A673 (cell line): ENCODE data around the gene PMEL. TPM values are rescaled to one million over a fixed set of nuclear protein-coding genes. Genes with fewer than 3 reads are reported as not detected.

Source experiments
- BruUV-seq: library from RNA; stranded (reverse); fragments of 400-500 nt; replicated peaks from 2 replicates; lab custom pipeline; 2021; lab: Mats Ljungman, UMichigan
- CTCF ChIA-PET: fragments of 300-600 bp; sonication (Branson Sonifier 250); formaldehyde crosslinking; loops from one replicate; lab custom pipeline; 2022; ENCODE audit warnings: antibody characterized with exemption; lab: Charles Lee
- POLR2A ChIA-PET: fragments of 300-600 bp; sonication (Branson Sonifier 250); formaldehyde crosslinking; loops from one replicate; lab custom pipeline; 2022; ENCODE audit warnings: antibody characterized with exemption; ENCODE audit not compliant: low non-redundant PET; lab: Charles Lee
- DNase-seq: peaks from one replicate; pipeline ENCODE4 v3.0.0-alpha.2; 2015; ENCODE audit warnings: low spot score
- H3K27ac ChIP-seq: fragments of 200-600 bp; sonication (generic); 2 replicates; pipeline ENCODE4 v1.5.1; 2016; ENCODE audit warnings: mixed run types, low read depth, mild to moderate bottlenecking, mixed read lengths, antibody characterized with exemption, low read length; ENCODE audit not compliant: poor library complexity, severe bottlenecking
- H3K27me3 ChIP-seq: fragments of 200-600 bp; sonication (generic); replicated peaks from 2 replicates; pipeline ENCODE4 v1.6.1; 2017; ENCODE audit warnings: mixed run types, low read depth, mild to moderate bottlenecking, mixed read lengths, antibody characterized with exemption, low read length; ENCODE audit not compliant: insufficient read depth, poor library complexity
- H3K36me3 ChIP-seq: fragments of 200-600 bp; sonication (generic); 2 replicates; pipeline ENCODE4 v1.6.1; 2016; ENCODE audit warnings: mixed run types, mild to moderate bottlenecking, mixed read lengths, antibody characterized with exemption, low read length; ENCODE audit not compliant: insufficient read depth, poor library complexity, severe bottlenecking
- H3K4me1 ChIP-seq: fragments of 200-600 bp; sonication (generic); 2 replicates; pipeline ENCODE4 v1.6.1; 2017; ENCODE audit warnings: mixed run types, mild to moderate bottlenecking, mixed read lengths, antibody characterized with exemption, low read length; ENCODE audit not compliant: insufficient read depth, poor library complexity, severe bottlenecking
- H3K4me3 ChIP-seq: fragments of 200-600 bp; sonication (generic); 2 replicates; pipeline ENCODE4 v1.5.1; 2016; ENCODE audit warnings: low read depth, mixed run types, mild to moderate bottlenecking, mixed read lengths, low read length; ENCODE audit not compliant: poor library complexity, severe bottlenecking
- H3K9me3 ChIP-seq: fragments of 200-600 bp; sonication (generic); 2 replicates; pipeline ENCODE4 v1.6.1; 2016; ENCODE audit warnings: mixed run types, low read depth, mild to moderate bottlenecking, mixed read lengths, antibody characterized with exemption, low read length; ENCODE audit not compliant: poor library complexity, severe bottlenecking
- CTCF ChIP-seq: fragments of 300-800, 200-600 bp; sonication (generic); conservative IDR thresholded peaks from 2 replicates; pipeline ENCODE4 v1.5.1; 2017; ENCODE audit warnings: low read depth, mild to moderate bottlenecking, antibody characterized with exemption, low read length, moderate library complexity, mixed read lengths
- EZH2 ChIP-seq: fragments of 200-600 bp; sonication (generic); IDR thresholded peaks from 2 replicates; pipeline ENCODE4 v1.6.1; 2017; ENCODE audit warnings: borderline replicate concordance, low read depth, mild to moderate bottlenecking, mixed read lengths, antibody characterized with exemption, low read length; ENCODE audit not compliant: poor library complexity, severe bottlenecking
- intact Hi-C: fragments of 100-400 bp; cut with micrococcal nuclease; formaldehyde crosslinking; loops from one replicate; pipeline ENCODE4 v1.10.0; 2022; ENCODE audit not compliant: unreplicated experiment
- total RNA-seq: library from RNA; stranded (reverse); gene quantifications from 2 replicates; pipeline ENCODE4 v1.2.3, GENCODE V29; 2021

PMEL gene
- total RNA-seq, 1 experiment from 2014 or later: 1.2 TPM

GRCh38 chr12:55972456-55972855 is 6.6 kb upstream of the PMEL start:
- Histone ChIP-seq H3K27ac (peak overlapping the region; percentile 69), H3K4me3 (peak overlapping the region; percentile 92)
- POLR2A ChIA-PET: interaction anchor here (0.6 kb wide), 1 partner anchor 473 kb away, joined by 3 read pairs; no protein-coding TSS in a partner anchor

GRCh38 chr12:55972042-55972441 is 6.2 kb upstream of the PMEL start:
- peaks cover 26% of the 10 kb centered on the region for H3K36me3 ChIP-seq
- BruUV-seq: no TSS peak
- H3K4me3 ChIP-seq: no peak overlapping the region
- no peak for DNase-seq
- peak overlapping the region; percentile 33 for H3K27ac ChIP-seq
- H3K27me3 ChIP-seq: no peaks in the 10 kb centered on the region
- H3K4me1 ChIP-seq: peaks cover 22% of the 10 kb centered on the region
- TF ChIP-seq EZH2 (no peak), CTCF (no peak)
- H3K9me3 ChIP-seq: no peaks in the 10 kb centered on the region
- intact Hi-C loops: no loop called here
- ChIA-PET POLR2A (interaction anchor here (0.6 kb wide), 1 partner anchor 474 kb away, joined by 3 read pairs; no protein-coding TSS in a partner anchor), CTCF (interaction anchor here (0.6 kb wide), 1 partner anchor 227 kb away, joined by 12 read pairs; no protein-coding TSS in a partner anchor)

More at GRCh38 chr12:55972456-55972855, 6.6 kb upstream of the PMEL start:
- CTCF ChIA-PET: interaction anchor here (0.6 kb wide), 1 partner anchor 227 kb away, joined by 12 read pairs; no protein-coding TSS in a partner anchor
- H3K36me3 ChIP-seq: peaks cover 26% of the 10 kb centered on the region
- no TSS peak for BruUV-seq
- H3K9me3 ChIP-seq: no peaks in the 10 kb centered on the region
- intact Hi-C loops: no loop called here
- no peak for DNase-seq
- TF ChIP-seq CTCF (no peak), EZH2 (no peak)
- H3K4me1 ChIP-seq: peaks cover 21% of the 10 kb centered on the region
- no peaks in the 10 kb centered on the region for H3K27me3 ChIP-seq

GRCh38 chr12:55970775-55971174 is 4.9 kb upstream of the PMEL start:
- Histone ChIP-seq H3K27me3 (no peaks in the 10 kb centered on the region), H3K36me3 (peaks cover 26% of the 10 kb centered on the region), H3K4me1 (peaks cover 28% of the 10 kb centered on the region), H3K4me3 (no peak overlapping the region), H3K9me3 (no peaks in the 10 kb centered on the region), H3K27ac (no peak overlapping the region)
- no TSS peak for BruUV-seq
- CTCF ChIA-PET: no interaction called here
- intact Hi-C loops: no loop called here
- DNase-seq: no peak
- no peak for TF ChIP-seq EZH2
- no peak for TF ChIP-seq CTCF
- POLR2A ChIA-PET: no interaction called here
